Body of pancreas (tissue), 4 donors: ENCODE data around the gene LRRC47.

Experiments used
- POLR2A ChIP-seq, 3 donors: fragments of 450-650 bp; IDR thresholded peaks; one replicate each; pipeline ENCODE4 v1.6.1; 2016; ENCODE audit warnings: antibody characterized with exemption in 3 of 3, mild to moderate bottlenecking in 2 of 3
- TF ChIP-seq, protein P1 (sequence below), 7 experiments: fragments of 450-650 bp in 4 of 7; fragments of 200-600 bp in 3 of 7; sonication (generic) in 3 of 7; IDR thresholded peaks; one replicate each; pipeline ENCODE4 v1.5.1; 2016 to 2019; ENCODE audit warnings: antibody characterized with exemption in 7 of 7

DNA sequence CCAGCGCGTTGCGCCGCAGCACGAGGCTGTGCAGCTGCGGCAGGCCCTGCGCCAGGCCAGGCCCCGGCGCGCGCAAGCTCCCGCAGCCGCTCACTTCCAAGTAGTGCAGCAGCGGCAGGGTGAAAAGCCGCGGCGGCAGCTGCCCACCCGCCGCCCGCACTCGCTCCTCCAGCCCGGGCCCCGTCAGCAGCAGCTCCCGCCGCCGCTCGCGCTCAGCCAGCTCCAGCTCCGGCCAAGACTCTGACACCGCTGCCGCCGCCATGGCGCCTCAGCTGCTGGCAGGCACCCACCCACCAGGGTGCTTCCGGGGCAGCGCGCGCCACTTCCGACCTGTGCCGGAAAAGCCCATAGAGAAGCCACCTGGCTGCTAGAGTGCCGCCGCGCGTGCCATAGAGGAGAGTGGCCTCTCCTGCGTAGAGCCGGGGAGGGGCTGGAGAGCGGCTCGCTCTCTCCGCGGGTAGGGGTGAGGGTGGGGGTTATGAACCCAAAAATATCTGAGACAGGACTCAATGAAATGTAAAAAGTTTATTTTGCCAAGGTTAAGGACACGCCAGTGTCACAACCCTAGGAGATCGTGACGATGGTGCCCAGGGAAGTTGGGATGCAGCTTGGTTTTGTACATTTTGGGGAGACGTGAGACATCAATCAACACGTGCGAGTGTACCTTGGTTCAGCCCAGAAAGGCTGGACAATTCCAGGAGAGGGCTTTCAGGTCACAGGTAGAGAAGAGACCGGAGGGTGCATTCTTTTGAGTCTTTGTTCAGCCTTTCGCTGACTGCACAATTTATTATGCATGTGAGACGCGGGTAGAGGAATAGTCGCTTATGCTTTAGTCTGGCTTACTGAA, at the start of gene LRRC47:
- TF ChIP-seq, protein P1, sequence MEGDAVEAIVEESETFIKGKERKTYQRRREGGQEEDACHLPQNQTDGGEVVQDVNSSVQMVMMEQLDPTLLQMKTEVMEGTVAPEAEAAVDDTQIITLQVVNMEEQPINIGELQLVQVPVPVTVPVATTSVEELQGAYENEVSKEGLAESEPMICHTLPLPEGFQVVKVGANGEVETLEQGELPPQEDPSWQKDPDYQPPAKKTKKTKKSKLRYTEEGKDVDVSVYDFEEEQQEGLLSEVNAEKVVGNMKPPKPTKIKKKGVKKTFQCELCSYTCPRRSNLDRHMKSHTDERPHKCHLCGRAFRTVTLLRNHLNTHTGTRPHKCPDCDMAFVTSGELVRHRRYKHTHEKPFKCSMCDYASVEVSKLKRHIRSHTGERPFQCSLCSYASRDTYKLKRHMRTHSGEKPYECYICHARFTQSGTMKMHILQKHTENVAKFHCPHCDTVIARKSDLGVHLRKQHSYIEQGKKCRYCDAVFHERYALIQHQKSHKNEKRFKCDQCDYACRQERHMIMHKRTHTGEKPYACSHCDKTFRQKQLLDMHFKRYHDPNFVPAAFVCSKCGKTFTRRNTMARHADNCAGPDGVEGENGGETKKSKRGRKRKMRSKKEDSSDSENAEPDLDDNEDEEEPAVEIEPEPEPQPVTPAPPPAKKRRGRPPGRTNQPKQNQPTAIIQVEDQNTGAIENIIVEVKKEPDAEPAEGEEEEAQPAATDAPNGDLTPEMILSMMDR (IDR thresholded peaks at IDR 0.05): peak in 3 of 7 experiments; percentile 38 to 43 (median 40)
- peak; percentile 66 to 81 (median 81) for TF ChIP-seq POLR2A (IDR thresholded peaks at IDR 0.05)
